MCF 10A (cell line): ENCODE results near the gene TCF7L2. TPM values are rescaled to one million over a fixed set of nuclear protein-coding genes. Genes with fewer than 3 reads are reported as not detected.

ENCODE experiments used
- BruUV-seq: library from RNA; stranded (reverse); fragments of 400-500 nt; replicated peaks from 2 replicates; lab custom pipeline; 2021; lab: Mats Ljungman, UMichigan
- CTCF ChIA-PET: fragments of 300-600 bp; sonication (Branson Sonifier 250); formaldehyde crosslinking; extraction: SDS; loops from one replicate; lab custom pipeline; 2021; ENCODE audit warnings: antibody characterized with exemption, inconsistent platforms; lab: Yijun Ruan, JAX
- POLR2A ChIA-PET: fragments of 300-600, 350-650 bp; sonication (Branson Sonifier 250); formaldehyde crosslinking; extraction: SDS; loops from one replicate; lab custom pipeline; 2020; ENCODE audit warnings: antibody characterized with exemption, inconsistent platforms; lab: Yijun Ruan, JAX
- DNase-seq: peaks from one replicate; pipeline ENCODE4 v3.0.0-alpha.2; 2018; ENCODE audit not compliant: unreplicated experiment
- H3K27ac Mint-ChIP-seq: one replicate; pipeline ENCODE4 v1.8.0; 2022; ENCODE audit warnings: mild to moderate bottlenecking, low read depth, mixed read lengths; ENCODE audit not compliant: unreplicated experiment
- H3K27me3 Mint-ChIP-seq: one replicate; pipeline ENCODE4 v1.8.0; 2022; ENCODE audit warnings: mixed read lengths; ENCODE audit not compliant: insufficient read depth, unreplicated experiment
- H3K36me3 Mint-ChIP-seq: one replicate; pipeline ENCODE4 v1.8.0; 2022; ENCODE audit warnings: mild to moderate bottlenecking, moderate library complexity, mixed read lengths; ENCODE audit not compliant: insufficient read depth, unreplicated experiment
- H3K4me1 Mint-ChIP-seq: one replicate; pipeline ENCODE4 v1.8.0; 2022; ENCODE audit warnings: mixed read lengths; ENCODE audit not compliant: insufficient read depth, unreplicated experiment
- H3K4me3 Mint-ChIP-seq: one replicate; pipeline ENCODE4 v1.8.0; 2022; ENCODE audit warnings: mild to moderate bottlenecking, moderate library complexity, mixed read lengths; ENCODE audit not compliant: unreplicated experiment
- H3K9me3 Mint-ChIP-seq: one replicate; pipeline ENCODE4 v1.8.0; 2022; ENCODE audit warnings: mixed read lengths; ENCODE audit not compliant: unreplicated experiment
- CTCF ChIP-seq: fragments of 200-600 bp; IDR thresholded peaks from one replicate; pipeline ENCODE4 v1.8.0; 2022; ENCODE audit warnings: antibody characterized with exemption, mild to moderate bottlenecking; ENCODE audit not compliant: unreplicated experiment
- intact Hi-C: fragments of 100-400 bp; cut with micrococcal nuclease; formaldehyde crosslinking; loops from 2 replicates; pipeline ENCODE4 v1.14.1; 2022
- total RNA-seq: library from RNA; stranded (reverse); gene quantifications from 2 replicates; pipeline ENCODE4 v1.2.3, GENCODE V29; 2022

TCF7L2 gene
- total RNA-seq, 1 experiment from 2014 or later: 25.2 TPM

- ChIA-PET POLR2A (interaction anchor here (0.9 to 2.2 kb wide), 4 partner anchors 9 to 57 kb away, joined by 3 to 9 read pairs (median 6); no protein-coding TSS in a partner anchor), CTCF (interaction anchor here (0.6 to 0.8 kb wide), 5 partner anchors 9 to 279 kb away, joined by 3 read pairs; no protein-coding TSS in a partner anchor)
- Mint-ChIP-seq H3K4me3 (peak overlapping the region; percentile 63), H3K36me3 (peaks cover 32% of the 10 kb centered on the region), H3K27ac (peak overlapping the region; percentile 88), H3K4me1 (peaks cover 26% of the 10 kb centered on the region), H3K27me3 (no peaks in the 10 kb centered on the region), H3K9me3 (no peaks in the 10 kb centered on the region)
- no TSS peak for BruUV-seq
- TF ChIP-seq CTCF: peak; percentile 21
- intact Hi-C loops: loop anchor here (5.0 kb wide), 1 partner anchor 71 kb away; no protein-coding TSS in a partner anchor
- peak; percentile 18 for DNase-seq
These were observed 51.0 kb downstream of the TCF7L2 start for GRCh38 chr10:113000876-113001598.

- no peak for DNase-seq
- H3K9me3 Mint-ChIP-seq: no peaks in the 10 kb centered on the region
- H3K36me3 Mint-ChIP-seq: peaks cover 33% of the 10 kb centered on the region
- H3K4me1 Mint-ChIP-seq: peaks cover 34% of the 10 kb centered on the region
- H3K4me3 Mint-ChIP-seq: peak overlapping the region; percentile 63
- intact Hi-C loops: loop anchor here (5.0 kb wide), 1 partner anchor 70 kb away; no protein-coding TSS in a partner anchor
- BruUV-seq: no TSS peak
- ChIA-PET CTCF (interaction anchor here (0.6 to 0.8 kb wide), 6 partner anchors 10 to 280 kb away, joined by 3 read pairs; no protein-coding TSS in a partner anchor), POLR2A (interaction anchor here (1.0 to 2.2 kb wide), 3 partner anchors 10 to 56 kb away, joined by 3 to 9 read pairs (median 5); no protein-coding TSS in a partner anchor)
- H3K27me3 Mint-ChIP-seq: no peaks in the 10 kb centered on the region
- peak overlapping the region; percentile 88 for H3K27ac Mint-ChIP-seq
- no peak for TF ChIP-seq CTCF
These were observed 51.8 kb downstream of the TCF7L2 start for GRCh38 chr10:113001599-113002448.

GRCh38 chr10:113002449-113002777 lies 52.4 kb downstream of the TCF7L2 start:
- Mint-ChIP-seq H3K36me3 (peaks cover 37% of the 10 kb centered on the region), H3K9me3 (no peaks in the 10 kb centered on the region), H3K27me3 (no peaks in the 10 kb centered on the region), H3K4me1 (peaks cover 40% of the 10 kb centered on the region), H3K27ac (no peak overlapping the region), H3K4me3 (no peak overlapping the region)
- ChIA-PET POLR2A (interaction anchor here (1.0 to 2.2 kb wide), 2 partner anchors 11 to 39 kb away, joined by 3 to 9 read pairs; no protein-coding TSS in a partner anchor), CTCF (interaction anchor here (0.6 kb wide), 2 partner anchors 125 to 418 kb away, joined by 3 read pairs; no protein-coding TSS in a partner anchor)
- no peak for DNase-seq
- no peak for TF ChIP-seq CTCF
- intact Hi-C loops: loop anchor here (5.0 kb wide), 1 partner anchor 70 kb away; no protein-coding TSS in a partner anchor
- BruUV-seq: no TSS peak
